Dermis lymphatic vessel endothelial cell (primary cell): ENCODE measurements around the gene SEMA3B. TPM values are rescaled to one million over a fixed set of nuclear protein-coding genes. Genes with fewer than 3 reads are reported as not detected.

Source experiments
- total RNA-seq: library from RNA; depleted of rRNA; stranded (reverse); fragments of >200 nt; gene quantifications from 2 replicates; pipeline ENCODE4 v1.2.1, GENCODE V29; 2014

Gene SEMA3B
- total RNA-seq = 0.54 and 0.86 TPM in 2 replicates

DNA sequence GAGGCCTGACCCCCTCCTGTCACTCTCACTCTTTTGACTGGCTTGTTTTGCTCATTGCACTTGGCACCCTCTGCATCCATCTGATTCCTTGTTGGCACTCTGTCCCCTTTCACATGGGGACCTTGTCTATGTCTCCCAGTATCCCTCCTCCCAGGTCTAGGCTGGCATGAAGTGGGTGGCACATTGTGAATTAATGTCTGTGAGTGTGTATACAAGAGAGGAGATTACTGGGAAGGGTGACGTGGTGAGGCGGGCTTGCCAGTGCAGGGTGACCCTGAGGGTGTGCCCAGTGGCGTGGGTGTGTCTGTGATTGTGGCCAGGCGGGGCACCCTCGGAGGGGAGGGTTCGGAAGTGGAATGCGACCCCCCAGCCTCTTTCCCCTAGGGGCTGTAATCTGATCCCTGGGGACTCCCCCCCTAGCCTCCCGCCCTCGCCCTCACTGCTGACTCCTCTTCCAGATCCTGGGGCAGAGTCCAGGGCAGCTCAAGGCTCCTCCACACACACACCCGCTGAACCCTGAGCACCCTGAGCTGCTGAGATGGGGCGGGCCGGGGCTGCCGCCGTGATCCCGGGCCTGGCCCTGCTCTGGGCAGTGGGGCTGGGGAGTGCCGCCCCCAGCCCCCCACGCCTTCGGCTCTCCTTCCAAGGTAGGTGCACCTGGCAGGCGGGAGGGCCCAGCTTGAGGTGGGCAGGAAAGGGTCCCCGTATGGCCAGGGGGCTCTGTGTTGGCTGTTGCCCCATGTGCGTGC lies at the start of gene SEMA3B:
Gene SEMA3B, plus strand, starts transcription at position 445 of the 749 bp plus-strand sequence. Its CDS starts 94 bp downstream, at position 539.

DNA sequence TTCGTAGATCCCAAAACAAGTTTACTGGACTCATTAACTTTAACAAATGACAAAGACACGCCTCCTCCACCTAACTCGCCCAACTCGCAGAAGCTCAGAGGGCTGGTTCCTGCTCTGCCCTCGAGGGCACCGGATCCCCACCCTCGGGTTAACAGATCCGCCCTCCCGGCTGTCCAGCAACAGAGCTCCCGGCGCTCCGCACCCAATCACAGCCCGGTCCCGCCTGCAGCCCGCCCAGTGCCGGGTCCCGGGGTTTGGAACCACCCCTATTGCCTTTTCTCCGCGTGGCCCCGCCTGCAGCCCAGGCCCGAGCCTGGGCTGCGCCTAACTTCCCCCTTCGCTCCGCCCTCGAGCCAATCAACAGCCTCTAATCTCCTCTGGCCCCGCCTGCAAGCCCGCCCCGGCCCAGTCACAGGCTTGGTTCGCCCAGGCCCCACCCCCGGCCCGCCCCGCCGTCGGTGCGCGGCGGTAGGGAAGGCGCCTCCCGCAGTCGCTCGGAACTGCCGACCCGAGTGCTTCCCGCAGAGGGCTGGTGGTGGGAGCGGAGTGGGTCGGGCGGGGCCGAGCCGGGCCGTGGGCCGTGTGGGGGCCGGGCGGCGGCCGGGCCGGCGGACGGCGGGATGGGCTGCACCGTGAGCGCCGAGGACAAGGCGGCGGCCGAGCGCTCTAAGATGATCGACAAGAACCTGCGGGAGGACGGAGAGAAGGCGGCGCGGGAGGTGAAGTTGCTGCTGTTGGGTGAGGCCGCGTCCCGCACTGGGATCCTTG lies 33.0 kb upstream of the SEMA3B start, which contains the start of gene GNAI2:
Gene GNAI2, plus strand, starts transcription at position 489 of the 768 bp plus-strand sequence. Its CDS starts 132 bp downstream, at position 621.

DNA sequence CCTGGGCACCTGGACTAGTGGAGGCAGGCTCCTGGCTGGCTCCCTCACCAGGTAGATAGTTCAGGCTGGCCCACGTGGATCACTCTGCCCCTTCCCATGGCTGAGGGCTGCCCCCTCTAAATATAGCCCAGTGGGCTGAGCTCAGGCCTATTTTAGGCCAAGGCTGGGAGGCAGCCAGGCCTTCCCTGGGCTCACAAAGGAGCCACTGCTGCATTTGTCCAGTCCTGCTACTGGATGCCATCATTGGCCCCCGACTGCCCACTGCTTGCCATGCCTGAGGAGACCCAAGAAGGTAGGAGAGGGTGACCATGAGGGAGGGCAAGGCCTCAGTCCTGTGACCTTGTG lies 9.9 kb downstream of the SEMA3B start, which contains the start of gene LSMEM2:
Gene LSMEM2, plus strand, starts transcription at position 208 of the 345 bp plus-strand sequence. Its CDS starts 27 bp downstream, at position 235.

DNA sequence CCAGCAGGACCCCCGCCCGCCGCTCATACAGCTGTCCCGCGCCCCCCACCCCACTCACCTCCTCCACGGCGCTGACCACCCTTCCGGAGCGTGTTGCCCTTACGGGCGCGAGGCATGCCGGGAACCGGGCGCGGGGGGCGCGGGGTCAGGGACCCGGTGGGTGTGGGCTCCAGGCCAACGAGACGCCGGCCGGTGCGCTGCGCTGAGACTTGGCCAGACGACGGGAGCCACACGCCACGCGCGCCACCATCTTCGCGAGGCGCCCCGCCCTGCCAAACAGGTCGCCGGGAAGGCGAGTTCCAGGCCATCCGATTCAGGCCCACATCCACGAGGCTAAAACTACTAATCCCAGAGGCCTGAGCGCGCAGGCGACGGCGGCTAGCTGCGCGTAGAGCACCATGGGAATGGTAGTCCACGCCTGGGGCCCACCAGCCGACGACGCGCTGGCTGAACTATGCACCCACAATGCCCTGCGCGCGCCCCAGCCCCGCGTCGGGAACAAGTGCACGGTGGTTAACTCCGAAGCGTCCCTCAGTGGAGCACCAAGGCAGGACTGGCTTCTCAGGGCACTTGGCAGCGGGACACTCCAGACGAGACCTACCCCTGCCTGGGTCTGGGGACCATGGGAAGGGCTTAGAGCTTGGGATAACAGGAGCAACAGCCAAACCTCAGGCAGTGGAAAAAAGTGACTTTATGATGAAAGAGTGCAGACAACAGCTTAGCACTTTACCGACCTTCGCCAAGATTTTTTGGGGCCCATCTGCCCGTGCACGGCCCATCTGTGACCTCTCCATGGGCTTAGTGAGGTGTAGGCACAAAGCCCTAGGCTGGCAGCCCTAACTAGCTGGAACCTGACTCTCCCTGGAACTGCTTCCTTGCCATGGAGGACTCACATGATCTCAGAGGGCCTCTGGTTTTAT lies 23.5 kb downstream of the SEMA3B start, which contains the start of gene IFRD2:
Gene IFRD2, minus strand, starts transcription at position 271 of the 920 bp plus-strand sequence. Its CDS starts 155 bp downstream, at position 116.

DNA sequence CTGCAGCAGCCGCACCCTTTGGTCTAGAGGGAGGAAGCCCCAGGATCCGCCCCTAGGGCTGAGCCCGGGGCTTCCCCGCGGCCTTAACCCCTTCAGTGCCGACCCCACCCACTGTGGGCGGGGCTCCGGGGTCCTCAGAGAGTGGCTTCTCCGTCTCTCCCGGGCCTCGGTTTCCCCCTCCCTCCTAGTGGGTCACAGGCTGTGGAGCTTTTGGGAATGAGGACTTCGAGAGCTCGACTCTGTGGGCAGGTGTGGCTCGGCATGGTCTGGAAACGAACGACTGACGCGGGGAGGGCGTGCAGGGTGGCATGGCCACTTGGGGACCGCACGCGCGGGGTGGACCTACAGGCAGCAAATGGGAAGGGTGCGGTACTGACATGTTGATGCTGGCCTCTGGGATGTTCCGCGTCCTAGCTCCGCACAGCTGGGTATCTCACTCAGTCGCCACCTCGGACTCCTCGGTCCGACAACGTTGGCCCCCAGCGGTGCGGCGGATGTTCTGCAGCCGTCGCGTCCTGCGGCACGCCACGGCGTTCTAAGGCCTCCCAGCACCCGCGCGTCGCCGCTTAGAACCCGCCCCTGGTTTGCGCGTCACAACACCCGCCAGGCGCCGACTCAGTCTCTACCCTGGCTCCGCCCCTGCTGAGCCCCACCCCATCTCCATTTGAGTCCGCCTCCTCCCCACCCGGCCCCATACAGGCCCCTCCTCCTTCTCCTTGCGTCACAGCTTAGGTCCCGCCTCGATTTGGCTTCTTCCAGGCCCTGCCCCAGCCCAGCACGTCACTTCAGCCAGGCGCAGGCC lies 30.1 kb downstream of the SEMA3B start, which contains the start of the genes HYAL3 and NAA80:
Gene HYAL3, minus strand, starts transcription at position 570 of the 802 bp plus-strand sequence. CDS start 3,803 bp downstream, outside the sequence.
Gene NAA80, minus strand, starts transcription at position 570 of the 802 bp plus-strand sequence. CDS start 1,942 bp downstream, outside the sequence.

DNA sequence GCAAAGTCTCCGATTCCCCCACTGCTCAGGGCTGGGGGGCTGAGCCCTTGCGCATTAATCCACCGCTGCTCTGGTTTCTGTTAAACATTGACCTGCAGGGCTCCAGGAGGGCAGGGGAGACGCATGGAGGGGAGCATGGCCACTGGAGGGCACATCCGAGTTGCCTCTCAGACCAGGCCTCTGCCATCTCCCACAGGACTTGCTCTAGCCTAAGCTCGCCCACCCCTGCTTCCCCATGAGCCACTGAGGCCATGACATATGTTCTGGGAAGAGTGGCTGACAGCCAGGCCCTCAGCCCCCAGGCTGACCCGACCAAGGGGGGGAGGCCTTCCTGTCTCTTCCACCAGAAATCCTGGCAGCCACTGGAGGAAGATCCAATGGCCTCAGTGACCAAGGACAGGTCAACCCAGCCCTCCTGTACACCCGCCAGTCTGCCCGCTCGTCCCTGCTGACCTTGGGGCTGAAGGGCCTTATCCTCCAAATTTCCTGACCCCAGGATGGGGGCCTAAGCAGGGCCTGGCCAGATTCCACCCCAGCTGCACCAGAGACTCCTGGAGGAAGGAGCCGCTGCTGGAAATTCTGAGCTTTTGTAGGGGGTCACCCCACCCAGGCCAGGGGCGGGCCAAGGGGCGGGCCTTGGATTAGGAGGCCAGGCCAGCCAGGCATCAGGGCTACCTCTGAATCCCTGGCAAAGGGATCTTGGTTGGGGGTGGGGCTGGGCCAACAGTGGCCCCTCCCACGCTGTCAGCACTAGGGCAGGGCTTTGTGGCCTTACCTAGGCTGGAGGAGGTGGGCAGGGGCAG lies 34.3 kb downstream of the SEMA3B start, which contains the start of gene HYAL1:
Gene HYAL1, minus strand, starts transcription at position 562 of the 803 bp plus-strand sequence. CDS start 618 bp downstream, outside the sequence.

DNA sequence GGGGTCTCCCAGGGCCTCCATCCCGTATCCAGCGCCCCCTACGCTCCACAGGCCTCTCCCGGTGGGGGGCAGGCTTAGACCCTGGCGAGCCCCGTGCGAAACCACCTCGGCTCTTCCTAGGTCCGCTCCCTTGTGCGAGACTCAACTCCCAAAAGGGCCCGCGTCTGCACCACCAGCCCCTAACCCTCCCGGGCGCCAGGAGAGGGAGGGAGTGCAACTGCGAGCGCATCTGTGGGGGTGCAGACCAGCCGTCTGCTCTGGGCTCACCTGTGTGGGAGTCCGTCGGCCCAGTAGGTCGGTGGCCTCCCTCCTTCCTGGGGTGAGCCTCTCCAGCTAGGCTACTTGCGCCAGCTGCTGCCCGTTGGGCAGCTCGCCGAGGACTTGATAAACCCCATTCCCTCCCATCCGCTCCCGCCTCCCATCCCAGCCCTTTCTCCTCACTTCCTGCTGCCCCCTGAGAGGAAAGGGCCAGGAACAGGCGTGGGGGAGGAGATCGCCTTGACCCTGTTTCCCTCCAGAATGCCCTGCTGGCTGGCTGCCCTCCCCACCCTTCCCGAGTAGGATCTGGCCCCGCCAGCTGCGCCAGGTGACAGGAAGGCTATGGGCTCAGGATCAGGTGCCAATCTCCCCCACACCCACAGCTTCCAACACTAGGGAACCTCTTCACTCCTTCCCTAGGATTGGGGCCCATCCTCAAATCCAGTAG lies 53.6 kb downstream of the SEMA3B start, which contains the start of gene HYAL2:
Gene HYAL2, minus strand, starts transcription at position 360 of the 706 bp plus-strand sequence. CDS start 2,256 bp downstream, outside the sequence.

Other genes with a start within 250 kb of the SEMA3B start
- gene RBM5, start 180.2 kb upstream of the SEMA3B start, total RNA-seq = 127 and 181 TPM in 2 replicates
- 13.5 and 14.2 TPM in 2 replicates for gene SEMA3F, start 113.8 kb upstream of the SEMA3B start, total RNA-seq
- gene GNAT1, start 77.5 kb upstream of the SEMA3B start, total RNA-seq = not detected in 2 replicates
- under 0.01 and 0.17 TPM in 2 replicates for gene SLC38A3, start 63.9 kb upstream of the SEMA3B start, total RNA-seq
- 332 and 397 TPM in 2 replicates for gene GNAI2, start 32.9 kb upstream of the SEMA3B start, total RNA-seq
- not detected in 2 replicates for gene LSMEM2, start 9.9 kb downstream of the SEMA3B start, total RNA-seq
- gene IFRD2, start 23.3 kb downstream of the SEMA3B start, total RNA-seq = 78.2 and 93.9 TPM in 2 replicates
- 15.0 and 19.0 TPM in 2 replicates for gene HYAL3, start 30.3 kb downstream of the SEMA3B start, total RNA-seq
- gene NAA80, start 30.3 kb downstream of the SEMA3B start, total RNA-seq = 3.7 and 5.1 TPM in 2 replicates
- gene HYAL1, start 34.4 kb downstream of the SEMA3B start, total RNA-seq = 6.4 and 7.6 TPM in 2 replicates
- gene HYAL2, start 53.6 kb downstream of the SEMA3B start, total RNA-seq = 413 and 447 TPM in 2 replicates
- gene TUSC2, start 59.1 kb downstream of the SEMA3B start, total RNA-seq = 20.5 and 23.8 TPM in 2 replicates
- 15.3 and 24.7 TPM in 2 replicates for gene RASSF1, start 71.7 kb downstream of the SEMA3B start, total RNA-seq
- under 0.01 and 0.11 TPM in 2 replicates for gene ZMYND10, start 76.6 kb downstream of the SEMA3B start, total RNA-seq
- gene NPRL2, start 81.6 kb downstream of the SEMA3B start, total RNA-seq = 13.2 and 14.1 TPM in 2 replicates
- 13.6 and 17.6 TPM in 2 replicates for gene CYB561D2, start 81.7 kb downstream of the SEMA3B start, total RNA-seq
- 30.0 and 35.7 TPM in 2 replicates for gene TMEM115, start 90.4 kb downstream of the SEMA3B start, total RNA-seq
- gene CACNA2D2, start 234.5 kb downstream of the SEMA3B start, total RNA-seq = under 0.01 TPM in 1 of 2 replicates, not detected in the other